Endothelial cell of umbilical vein (primary cell): Measurements from ENCODE around the gene KIAA1217.

Experiments used
- CTCF ChIP-seq, 2 donors: IDR thresholded peaks; 1 replicate in 1 of 2; 2 replicates in 1 of 2; pipeline ENCODE4 v1.5.1; 2011; ENCODE audit warnings: low read length in 2 of 2, mild to moderate bottlenecking in 2 of 2, moderate library complexity in 2 of 2, control low read depth in 1 of 2, inconsistent platforms in 1 of 2, low read depth in 1 of 2; ENCODE audit not compliant: insufficient read depth in 1 of 2; ENCODE audit errors: extremely low read depth in 1 of 2
- EZH2 ChIP-seq: IDR thresholded peaks from 2 replicates; pipeline ENCODE4 v1.6.1; 2012; ENCODE audit warnings: borderline replicate concordance, low read depth, mild to moderate bottlenecking, moderate library complexity, low read length, inconsistent platforms; ENCODE audit not compliant: severe bottlenecking
- FOS ChIP-seq: IDR thresholded peaks from 2 replicates; pipeline ENCODE4 v1.6.1; 2011; ENCODE audit warnings: mild to moderate bottlenecking, low read length, moderate library complexity, borderline replicate concordance; ENCODE audit not compliant: insufficient read depth
- JUN ChIP-seq: IDR thresholded peaks from 2 replicates; pipeline ENCODE4 v1.6.1; 2011; ENCODE audit warnings: borderline replicate concordance, low read depth; ENCODE audit not compliant: insufficient read length, insufficient read depth
- MAX ChIP-seq: IDR thresholded peaks from 2 replicates; pipeline ENCODE4 v1.6.1; 2011; ENCODE audit not compliant: insufficient read depth, insufficient read length
- POLR2A ChIP-seq: IDR thresholded peaks from 2 replicates; pipeline ENCODE4 v1.6.1; 2012; ENCODE audit warnings: low read depth, mild to moderate bottlenecking, control low read depth, low read length
- POLR2AphosphoS5 ChIP-seq: IDR thresholded peaks from 2 replicates; pipeline ENCODE4 v1.6.1; 2012; ENCODE audit warnings: low read depth, mild to moderate bottlenecking, control low read depth, low read length, moderate library complexity; ENCODE audit not compliant: insufficient read depth

- no peak for TF ChIP-seq CTCF (IDR thresholded peaks at IDR 0.05; ENCODE audit: extremely low read depth in 1 of 2, insufficient read depth in 1 of 2, low read depth in 1 of 2, low read length in 2 of 2)
- TF ChIP-seq POLR2A: no peak
- no peak for TF ChIP-seq FOS
- no peak for TF ChIP-seq EZH2
- TF ChIP-seq JUN: no peak
- TF ChIP-seq MAX: no peak
- TF ChIP-seq POLR2AphosphoS5: no peak
Measured at GRCh38 chr10:24378126-24378920, 169.4 kb downstream of the KIAA1217 start.
